Stomach (tissue), 4 donors: ENCODE results near the gene PSD2.

Experiments used
- EP300 ChIP-seq: sonication (generic); formaldehyde crosslinking; IDR thresholded peaks from one replicate; pipeline ENCODE4 v1.6.1; 2017; ENCODE audit warnings: antibody characterized with exemption
- POLR2AphosphoS5 ChIP-seq, 3 donors: sonication (generic); formaldehyde crosslinking; IDR thresholded peaks; one replicate each; pipeline ENCODE4 v1.6.1; 2016; ENCODE audit warnings: antibody characterized with exemption in 3 of 3
- TF ChIP-seq, protein P1 (sequence below), 7 experiments: fragments of 450-650 bp in 4 of 7; fragments of 200-600 bp in 3 of 7; sonication (generic) in 3 of 7; IDR thresholded peaks; one replicate each; pipeline ENCODE4 v1.5.1; 2016 to 2019; ENCODE audit warnings: antibody characterized with exemption in 7 of 7, control low read depth in 2 of 7, mild to moderate bottlenecking in 1 of 7

DNA sequence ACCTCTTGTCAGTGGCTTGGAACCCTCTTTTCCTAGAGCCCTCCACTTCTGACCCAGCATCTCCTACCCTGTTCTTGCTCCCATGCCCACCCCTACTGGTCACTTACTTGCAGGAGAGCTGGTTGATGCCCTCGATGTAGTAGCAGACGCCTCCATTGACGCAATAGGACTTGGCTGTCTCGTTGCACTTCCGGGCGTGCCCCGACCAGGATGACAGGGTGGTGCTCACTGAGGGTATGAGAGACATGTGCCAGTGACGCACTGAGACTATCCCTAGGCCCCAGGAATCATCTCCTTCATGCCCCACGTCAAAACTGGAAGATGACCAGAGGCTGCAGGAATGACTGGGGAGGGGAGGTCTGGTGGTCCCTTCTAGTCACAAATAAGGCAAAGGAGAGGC, 76.0 kb downstream of the PSD2 start:
- TF ChIP-seq POLR2AphosphoS5 (IDR thresholded peaks at IDR 0.05) (no peak), EP300 (no peak)
- TF ChIP-seq, protein P1, sequence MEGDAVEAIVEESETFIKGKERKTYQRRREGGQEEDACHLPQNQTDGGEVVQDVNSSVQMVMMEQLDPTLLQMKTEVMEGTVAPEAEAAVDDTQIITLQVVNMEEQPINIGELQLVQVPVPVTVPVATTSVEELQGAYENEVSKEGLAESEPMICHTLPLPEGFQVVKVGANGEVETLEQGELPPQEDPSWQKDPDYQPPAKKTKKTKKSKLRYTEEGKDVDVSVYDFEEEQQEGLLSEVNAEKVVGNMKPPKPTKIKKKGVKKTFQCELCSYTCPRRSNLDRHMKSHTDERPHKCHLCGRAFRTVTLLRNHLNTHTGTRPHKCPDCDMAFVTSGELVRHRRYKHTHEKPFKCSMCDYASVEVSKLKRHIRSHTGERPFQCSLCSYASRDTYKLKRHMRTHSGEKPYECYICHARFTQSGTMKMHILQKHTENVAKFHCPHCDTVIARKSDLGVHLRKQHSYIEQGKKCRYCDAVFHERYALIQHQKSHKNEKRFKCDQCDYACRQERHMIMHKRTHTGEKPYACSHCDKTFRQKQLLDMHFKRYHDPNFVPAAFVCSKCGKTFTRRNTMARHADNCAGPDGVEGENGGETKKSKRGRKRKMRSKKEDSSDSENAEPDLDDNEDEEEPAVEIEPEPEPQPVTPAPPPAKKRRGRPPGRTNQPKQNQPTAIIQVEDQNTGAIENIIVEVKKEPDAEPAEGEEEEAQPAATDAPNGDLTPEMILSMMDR (IDR thresholded peaks at IDR 0.05) = no peak
